ENCODE measurements around the gene MAP2K4.

MAP2K4 gene

DNA sequence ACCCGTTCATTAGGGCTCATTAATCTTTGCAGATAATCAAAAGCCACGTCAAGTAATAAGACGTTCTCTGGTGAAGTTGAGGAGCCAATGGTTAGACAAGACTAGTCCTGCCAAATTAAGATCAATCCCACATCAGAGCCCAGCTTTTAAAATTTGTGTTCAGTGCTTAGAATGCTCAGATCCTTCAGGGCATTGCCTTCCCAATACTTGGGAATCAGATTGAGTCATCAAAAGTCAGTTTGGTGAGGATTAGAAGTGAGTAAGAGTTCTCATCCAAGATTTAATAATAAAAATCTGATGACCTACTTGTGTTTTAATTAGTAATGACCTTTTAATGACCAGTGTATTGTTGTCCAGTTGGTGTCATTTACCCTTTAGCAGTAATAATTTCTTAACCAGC, 19.8 kb downstream of the MAP2K4 start:
- DNase-seq: no peak

DNA sequence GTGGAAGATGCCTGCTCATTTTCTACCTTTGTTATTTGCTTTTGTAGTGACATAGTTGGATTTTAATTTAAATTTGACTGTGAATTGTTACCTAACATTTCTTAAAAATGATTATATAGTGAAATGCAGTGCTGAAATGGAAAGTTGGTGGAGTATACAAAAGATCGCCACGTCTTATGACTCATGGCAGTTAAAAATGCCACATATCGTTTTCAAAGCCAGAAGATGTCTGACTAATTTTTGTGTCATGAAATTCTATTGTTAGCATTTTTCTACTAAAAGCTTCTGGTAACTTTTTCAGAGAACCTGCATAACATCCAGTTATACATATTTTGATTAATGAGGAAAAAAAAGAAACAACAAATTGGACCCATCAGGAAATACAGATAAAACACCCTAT, 20.6 kb downstream of the MAP2K4 start:
- DNase-seq: no peak

DNA sequence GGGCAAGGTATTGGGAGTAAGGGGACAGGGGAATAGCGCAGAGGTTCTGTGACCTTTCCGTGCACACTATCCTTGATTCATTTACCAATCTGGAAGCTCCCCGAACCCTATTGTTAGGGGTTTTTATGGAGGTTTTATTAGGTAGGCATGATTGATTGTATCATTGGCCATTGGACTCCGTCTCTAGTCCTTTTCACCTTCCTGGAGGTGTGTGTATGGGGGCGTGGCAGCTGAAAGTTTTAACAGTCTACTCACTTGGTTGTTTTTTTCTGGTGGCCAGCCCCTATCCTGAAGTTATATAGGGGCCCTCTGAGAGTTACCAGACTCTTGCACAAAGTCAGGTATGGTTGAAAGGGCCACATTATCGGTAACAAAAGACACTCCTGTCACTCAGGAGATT, 23.0 kb downstream of the MAP2K4 start:
- no peak for DNase-seq

DNA sequence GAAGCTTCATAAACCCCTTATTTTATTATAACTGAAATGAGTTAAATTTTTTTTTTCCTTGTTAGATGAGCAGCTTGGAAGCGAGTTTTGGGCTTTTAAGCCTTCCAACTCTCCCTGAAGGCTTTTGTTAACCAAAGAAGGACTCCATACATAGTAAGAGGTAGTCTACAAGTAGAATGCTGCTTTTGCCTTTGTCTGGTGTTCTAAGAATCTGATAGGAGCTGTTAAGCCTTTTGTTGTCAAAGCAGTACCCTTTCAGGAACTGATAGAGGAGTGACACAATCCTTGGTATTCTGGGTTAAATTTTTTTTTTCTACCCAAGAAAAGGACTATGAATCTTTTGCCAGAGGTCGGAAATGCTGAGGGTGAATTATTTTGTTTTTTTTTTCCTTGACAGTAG, 26.1 kb downstream of the MAP2K4 start:
- DNase-seq: no peak

DNA sequence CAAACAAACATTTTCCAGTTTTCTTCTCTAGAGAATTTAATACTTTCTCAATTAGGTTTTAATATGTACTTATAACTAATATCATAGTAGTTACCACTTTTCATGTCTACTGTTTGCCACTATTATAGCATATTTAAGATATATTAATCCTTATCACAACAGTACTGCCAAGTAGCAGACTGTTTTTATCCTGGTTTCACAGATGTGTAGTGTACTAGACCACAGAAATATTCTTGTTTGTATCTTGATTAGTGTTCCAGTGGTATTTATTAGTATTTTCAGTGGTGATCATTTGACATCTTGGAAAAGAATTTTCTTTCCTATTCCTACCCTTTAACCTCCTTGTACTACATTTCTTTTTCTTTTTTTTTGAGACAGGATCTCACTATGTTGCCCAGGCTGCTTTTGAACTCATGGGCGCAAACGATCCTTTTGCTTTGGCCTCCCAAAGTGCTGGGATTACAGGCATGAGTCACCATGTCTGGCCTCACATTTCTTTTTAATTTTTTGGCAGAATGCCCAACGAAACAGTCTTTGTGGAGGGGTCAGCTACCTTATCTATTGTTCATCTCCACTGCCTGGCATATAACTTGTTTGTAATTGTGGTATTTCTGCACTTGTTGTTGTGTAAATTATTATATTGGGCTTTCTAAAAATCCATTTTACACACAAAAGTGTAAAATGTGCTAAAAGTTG, 27.2 kb downstream of the MAP2K4 start:
- DNase-seq: no peak

DNA sequence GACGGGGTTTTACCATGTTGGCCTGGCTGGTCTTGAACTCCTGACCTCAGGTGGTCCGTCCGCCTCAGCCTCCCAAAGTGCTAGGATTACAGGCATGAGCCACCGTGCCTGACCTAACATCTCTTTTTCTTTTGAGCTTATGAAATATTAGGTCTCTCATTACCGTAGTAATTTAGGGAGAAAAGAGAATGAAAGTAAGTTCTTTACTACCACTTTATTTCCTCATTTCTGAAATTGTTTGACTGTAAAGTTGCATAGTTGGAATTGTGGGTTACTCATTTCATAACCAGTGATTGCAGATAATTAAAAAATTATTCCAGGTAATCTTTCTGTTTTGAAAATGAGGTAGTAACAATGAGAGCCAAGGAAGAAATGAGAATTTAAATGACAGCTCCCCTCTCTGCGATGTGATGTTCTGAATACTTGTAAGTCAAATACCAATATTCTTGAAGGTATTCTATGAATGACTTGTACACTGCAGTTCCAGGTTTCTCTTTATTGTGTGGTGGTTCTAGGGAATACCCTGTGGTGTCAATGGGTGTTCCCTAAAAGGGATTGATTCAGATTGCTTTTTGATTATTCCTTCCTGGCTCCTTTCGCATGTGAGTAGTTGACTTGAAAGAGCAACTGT, 28.3 kb downstream of the MAP2K4 start:
- no peak for DNase-seq

DNA sequence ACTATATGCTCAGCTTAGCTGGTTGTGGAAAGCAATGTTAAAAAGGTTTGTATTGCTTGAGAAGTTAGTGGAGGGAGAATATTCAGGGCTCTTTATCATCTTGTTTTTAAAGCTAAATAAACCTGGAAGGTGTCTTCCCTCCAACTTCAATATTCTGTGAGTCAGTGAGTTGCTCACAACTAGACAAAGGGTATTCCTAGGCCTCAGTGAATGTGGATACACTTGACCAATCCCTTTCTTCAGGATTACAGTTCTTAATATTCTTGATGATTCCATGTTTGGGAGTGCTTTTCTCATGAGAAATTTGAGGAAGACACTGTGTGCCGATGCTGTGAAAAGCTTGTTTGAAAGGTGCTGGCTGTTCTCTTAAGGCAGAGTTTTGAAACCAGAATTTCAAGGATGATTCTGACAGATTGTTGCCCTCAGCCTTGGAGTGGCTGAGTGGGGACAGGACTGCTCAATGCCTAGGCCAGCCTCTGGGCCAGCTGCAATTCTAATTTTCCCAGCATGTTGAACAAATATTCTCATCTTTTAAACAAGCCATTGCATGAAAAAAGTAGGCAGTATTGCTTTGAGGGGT, 30.1 kb downstream of the MAP2K4 start:
- DNase-seq: no peak

DNA sequence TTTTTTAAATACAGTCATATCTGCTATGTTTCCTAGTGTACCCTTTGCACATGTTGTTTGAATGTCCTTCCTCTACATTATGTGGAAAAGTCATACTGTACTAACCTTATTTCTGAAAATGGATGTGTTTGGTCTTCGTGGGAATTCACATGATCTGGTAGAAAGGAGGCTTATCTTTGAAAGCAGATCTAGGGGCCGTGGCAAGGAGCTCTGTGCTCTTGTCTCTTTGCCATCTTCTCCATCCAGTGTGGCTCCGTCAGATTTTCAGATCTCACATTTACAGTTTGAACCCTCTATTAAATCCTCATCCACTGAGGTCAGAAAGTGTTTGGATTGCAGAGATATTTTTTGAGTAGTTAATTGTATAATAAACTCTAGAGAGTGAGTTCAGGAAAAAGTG, 32.9 kb downstream of the MAP2K4 start:
- DNase-seq: no peak

DNA sequence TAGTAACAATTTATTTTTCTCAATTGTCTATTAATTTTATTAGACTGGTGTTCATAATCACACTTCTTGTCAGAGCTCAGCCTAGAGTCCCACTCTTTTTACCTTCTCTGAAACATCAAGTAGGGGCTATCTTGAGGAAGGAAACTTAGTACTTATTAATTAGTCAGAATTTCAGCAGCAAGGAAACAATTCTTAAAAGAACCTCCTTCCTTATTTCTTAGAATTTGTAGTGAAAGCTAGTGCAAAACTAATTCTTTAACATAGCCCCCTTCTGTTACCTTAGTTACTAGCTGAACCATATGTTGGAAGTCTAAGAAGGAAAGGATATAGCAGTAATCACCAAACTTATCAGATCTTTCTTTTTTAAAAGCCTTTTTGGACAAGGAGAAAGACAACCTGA, 35.2 kb downstream of the MAP2K4 start:
- no peak for DNase-seq

DNA sequence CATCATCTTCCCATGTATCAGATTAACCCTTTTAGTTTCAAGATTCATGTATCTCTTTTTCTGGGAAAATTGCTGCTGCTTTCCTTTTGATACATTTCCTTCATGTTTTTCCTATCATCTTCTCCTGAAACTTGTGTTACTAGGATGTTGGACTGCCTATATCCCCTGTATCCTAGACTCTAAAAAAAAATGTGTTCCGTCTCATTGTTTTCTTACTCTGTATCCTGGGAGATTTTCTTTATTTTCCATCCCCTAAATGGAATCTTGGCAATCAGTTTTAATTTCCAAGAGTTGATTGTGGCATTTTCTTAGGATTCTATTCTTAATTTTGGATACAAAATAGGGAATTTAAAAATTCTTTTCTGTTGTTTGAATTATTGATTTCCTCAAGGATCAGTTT, 36.8 kb downstream of the MAP2K4 start:
- no peak for DNase-seq

DNA sequence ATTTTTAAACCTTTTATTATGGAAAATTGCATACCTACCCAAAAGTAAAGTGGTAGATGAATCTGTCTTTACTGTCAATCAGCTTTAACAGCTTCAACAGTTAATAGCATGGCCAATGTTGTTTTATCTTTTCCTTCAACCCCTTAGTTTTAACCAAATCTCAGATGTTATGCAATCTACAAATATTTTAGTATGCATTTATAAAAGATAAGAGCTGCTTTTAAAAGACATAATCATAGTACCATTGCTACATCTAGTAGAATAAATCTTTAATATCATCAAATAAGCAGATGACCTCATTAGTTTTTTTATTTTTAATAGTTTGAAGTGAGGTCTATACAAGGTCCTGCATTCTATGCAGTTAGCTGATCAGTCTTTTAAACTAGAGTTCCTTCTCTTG, 37.9 kb downstream of the MAP2K4 start:
- no peak for DNase-seq

DNA sequence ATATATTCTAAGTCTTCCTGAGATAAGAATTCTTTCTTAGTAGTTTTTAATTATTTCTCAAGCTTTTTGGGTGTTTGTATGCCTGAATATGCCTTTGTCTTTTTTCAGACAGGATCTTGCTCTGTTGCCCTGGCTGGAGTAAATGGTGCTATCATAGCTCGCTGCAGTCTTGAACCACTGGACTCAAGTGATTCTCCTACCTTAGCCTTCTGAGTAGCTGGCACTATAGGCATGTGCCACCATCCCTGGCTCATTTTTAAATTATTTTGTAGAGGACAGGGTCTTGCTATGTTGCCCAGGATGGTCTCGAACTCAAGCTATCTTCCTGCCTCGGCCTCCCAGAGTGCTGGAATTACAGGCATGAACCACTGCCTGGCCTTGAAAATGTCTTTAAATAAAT, 41.6 kb downstream of the MAP2K4 start:
- no peak for DNase-seq

DNA sequence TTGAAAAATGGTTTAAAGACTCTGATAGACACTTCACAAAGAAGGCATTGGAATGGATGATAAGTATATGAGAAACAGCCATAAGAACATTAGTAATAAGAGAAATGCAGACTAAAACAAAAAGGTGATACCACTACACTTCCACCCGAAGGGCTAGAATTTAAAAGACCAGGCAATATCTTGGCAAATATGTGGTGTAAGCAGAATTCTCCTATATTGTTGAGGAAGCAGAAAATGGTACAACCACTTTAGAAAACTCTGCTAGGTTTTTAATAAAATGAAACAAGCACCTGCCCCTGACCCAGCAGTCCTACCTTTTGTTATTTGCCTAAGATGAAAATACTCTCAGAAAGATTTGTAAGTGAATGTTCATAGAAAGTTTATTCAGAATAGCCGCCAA, 43.7 kb downstream of the MAP2K4 start:
- no peak for DNase-seq

DNA sequence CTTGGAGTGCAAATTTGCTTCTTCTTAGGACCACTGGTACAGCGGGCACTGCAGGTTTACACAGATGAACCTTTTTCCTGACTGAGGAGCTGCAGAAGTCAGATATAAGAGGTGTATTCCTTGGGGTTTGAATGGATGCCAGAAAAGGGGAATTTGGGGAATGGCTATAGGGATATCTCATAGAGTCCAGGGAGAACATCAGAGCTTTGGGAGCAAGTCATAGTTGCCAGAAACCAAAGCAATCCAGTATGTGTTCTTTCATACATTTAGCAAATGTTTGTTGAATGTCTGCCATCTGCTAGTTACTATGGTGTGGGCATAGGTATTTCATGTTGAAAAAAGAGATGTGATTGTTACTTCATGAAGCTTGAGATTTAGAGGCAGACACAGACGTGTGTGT, 46.8 kb downstream of the MAP2K4 start:
- no peak for DNase-seq

DNA sequence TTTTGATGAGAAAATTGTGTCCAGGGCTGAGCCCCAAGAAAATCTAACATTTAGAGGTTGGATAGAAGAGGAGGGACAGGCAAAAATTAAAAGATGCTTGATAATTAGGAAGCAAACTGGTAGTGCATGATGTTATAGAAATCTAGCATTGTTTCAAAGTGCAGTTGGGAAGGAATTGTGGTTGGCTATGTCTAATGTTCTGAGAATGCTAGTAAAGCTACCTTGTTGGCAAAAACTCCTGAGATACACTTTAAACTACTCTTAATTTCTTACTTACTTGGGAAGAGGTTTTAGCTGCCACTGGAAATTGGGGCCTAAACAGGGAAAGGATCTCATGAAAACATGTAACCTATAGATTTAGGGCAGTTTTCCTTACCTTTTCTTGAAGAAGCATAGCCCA, 48.3 kb downstream of the MAP2K4 start:
- DNase-seq: no peak

DNA sequence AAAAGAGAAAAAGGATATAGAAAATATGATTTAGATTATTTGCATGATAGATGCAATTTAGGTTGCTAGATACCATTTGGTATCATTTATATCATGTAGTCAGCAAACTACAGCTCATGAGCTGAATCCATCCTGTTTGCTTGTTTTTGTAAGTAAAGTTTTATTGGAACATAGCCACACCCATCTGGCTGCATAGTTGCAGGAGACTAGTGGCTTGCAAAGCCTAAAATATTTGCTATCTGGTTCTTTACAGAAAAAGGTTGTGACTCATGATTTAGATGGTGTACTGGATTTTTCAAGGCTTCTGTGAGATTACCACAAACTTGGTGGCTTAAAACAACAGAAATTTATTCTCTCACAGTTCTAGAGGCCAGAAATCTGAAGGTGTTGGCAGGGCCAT, 49.9 kb downstream of the MAP2K4 start:
- DNase-seq: no peak

DNA sequence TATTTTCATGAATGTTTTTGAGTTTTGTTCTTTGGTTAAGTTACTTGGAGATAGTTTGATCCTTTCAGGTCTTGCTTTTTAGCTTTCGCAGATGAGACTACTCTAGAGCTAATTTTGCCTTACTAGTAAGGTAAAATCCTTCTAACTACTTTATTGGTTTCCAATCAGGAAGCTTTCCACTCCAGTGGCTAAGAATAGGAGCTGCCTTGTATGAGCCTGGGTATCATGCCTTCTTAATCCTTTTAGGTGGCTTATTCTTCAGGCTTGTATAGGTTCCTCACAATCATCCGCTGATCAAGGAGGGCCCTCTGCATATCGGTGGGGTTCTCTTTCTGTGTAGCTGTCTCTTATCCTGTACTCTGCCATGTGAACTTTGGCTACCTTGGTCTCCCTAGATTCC, 53.7 kb downstream of the MAP2K4 start:
- no peak for DNase-seq

DNA sequence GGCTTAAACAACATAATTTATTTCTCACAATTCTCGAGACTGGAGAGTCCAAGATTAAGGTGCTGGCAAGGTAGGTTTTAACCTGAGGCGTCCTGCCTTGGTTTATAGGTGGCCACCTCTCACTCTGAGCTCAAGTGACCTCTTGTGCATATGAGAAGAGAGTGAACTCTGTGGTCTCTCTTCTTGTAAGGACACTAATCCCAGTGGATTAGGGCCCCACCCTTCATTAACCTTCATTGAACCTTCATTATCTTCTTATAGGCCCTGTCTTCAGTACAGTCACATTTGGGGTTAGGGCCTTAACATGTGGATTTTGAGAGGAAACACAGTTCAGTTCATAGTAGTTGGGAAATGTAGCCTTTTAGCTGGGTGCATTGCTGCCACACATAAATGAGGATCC, 57.1 kb downstream of the MAP2K4 start:
- DNase-seq: no peak

DNA sequence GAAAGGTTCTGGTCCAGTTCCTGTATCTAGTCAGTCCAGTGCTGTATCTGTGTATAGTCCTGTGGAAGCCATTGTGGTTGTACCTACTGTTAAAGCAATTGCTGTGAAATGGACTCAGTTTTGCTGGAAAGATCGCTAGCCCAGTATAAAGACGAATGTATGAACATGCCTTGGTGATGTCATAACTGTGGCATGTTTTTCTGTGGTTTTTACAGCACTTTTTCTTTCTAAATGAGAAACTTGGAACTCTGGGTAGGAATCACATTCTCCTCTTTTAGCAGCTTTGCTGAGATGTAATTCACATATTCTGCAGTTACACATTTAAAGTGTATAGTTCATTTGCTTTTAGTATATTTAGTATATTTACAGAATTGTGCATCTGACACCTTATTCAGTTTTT, 58.1 kb downstream of the MAP2K4 start:
- DNase-seq: no peak

DNA sequence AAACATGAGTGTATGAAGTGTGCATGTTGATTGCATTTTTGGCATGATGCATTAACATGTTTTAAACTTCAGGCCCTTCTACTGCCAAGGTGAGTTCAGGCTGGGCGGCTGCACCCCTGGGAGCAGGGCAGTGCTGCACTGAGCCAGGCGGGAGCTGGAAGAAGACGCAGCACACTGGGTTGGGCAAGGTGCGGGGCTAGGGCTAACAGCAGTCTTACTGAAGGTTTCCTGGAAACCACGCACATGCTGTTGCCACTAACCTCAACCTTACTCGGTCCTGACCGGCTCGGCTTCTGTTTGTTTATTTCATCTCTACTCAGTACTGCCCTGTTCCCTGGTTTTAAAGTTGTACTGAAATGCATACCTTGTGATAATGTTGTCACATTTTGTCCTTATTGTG, 61.0 kb downstream of the MAP2K4 start:
- DNase-seq: no peak

DNA sequence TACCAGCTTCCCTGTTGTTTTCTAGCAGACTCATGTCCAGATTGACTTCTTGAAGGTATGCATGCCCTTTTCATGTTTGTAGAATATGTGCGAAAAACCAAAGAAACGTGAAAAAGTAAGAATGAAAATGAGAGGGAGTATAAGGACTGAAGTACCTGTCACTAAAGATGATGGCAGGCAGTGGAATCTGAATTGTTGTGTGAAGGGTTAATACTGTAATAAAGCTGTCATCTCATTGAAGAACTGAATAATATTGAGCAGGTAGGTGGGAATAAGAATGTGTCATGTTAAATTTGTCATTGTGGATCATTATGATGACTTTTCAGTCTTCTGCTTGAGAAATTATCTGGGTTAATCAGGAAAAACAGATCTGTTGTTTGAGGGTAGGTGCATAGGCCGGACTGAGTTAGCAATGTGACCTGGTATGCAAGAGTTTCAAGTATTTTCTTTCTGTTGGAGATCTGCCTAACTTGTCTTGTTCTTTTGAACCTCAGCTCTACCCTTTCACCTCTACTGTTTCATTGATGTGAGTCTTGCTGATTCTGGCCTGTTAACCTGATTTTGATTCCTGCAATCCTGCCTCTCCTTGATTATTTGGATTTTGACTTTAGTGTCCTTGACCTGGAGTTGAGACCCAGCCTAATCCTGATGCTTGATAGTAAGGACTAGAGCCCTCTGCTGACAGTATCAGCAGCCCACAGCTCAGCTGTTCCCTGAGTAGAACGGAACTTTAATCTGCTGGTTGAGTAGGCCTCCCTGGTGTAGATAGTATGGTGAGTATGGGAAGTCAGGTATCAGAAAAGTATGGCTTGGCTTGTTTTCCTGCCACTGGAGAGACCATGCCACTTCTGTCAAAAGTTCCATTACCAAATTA, 64.6 kb downstream of the MAP2K4 start:
- DNase-seq: no peak

DNA sequence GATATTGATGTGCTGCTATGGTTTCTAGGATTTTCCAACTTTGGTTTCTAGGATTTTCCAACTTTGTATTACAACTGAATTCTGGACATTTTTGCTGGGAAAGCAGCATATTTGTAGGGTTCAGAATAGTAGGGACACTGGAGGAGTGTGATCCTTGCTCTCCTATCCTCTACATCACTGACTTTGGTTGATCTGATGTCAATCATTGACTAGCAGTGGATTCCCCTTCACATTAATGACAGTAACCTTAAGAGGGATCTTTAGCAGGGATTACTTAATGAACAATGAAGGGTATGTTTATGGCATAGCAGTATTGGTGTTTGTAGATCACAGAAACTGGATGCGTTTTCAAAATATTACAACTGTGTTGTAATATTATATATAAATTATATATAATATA, 67.4 kb downstream of the MAP2K4 start:
- DNase-seq: no peak

DNA sequence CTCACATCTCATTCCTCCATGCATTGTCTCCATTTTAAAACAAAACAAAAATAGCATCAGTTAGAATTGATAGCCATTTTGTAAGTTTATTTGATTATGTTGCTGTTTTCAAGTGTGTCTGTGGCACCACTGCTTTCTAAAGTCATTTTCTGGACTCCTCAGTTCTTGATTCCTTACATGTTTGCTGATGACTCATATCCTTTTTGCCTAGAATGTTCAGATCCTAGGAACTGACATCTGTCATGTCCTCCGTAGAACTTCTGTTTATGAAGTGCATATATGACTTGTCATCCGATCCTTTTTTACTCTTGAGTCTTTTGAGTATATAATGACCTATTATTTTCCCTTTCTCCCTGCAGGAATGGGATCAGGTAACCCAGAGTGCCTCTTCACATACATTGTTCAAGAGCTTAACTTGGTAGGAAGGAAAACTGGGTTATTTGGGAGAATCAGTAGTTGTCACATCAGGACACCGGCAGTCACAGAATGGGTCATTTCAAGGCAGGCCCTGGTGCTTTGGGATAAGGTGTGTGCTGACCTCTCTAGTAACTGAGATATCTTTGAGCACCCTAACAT, 69.2 kb downstream of the MAP2K4 start:
- no peak for DNase-seq

DNA sequence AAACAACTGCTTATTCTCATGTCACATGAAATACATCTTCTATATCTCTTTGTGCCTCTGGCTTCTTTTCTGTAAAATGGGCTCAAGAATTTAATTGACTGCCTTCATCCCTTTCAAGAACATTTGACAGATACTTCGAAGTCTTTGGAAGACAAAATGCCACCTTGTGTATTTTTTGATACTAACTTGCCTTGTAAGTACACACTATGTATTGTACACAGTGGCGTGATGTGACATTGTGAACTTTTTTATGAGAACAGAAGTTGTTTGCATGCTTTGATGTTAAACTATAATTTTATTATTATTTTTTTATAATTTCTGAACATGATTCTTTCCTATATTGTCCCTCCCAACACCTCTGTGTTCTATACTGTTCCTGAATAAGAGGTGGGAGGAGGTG, 73.7 kb downstream of the MAP2K4 start:
- DNase-seq: no peak

Data from activated CD4-positive, alpha-beta T cell treated with anti-CD3 and anti-CD28 coated beads for 48 hours (primary cell).